GM21390 (cell line): ENCODE results near the gene LYPD6B.

Experiments
- ATAC-seq: cut with Tn5 transposase; IDR thresholded peaks from one replicate; pipeline ENCODE4 v1.9.1; 2021; ENCODE audit not compliant: unreplicated experiment

LYPD6B gene

GRCh38 chr2:149104221-149104620 is 65.7 kb downstream of the LYPD6B start:
- no peak for ATAC-seq

- no peak for ATAC-seq
Measured at GRCh38 chr2:149112068-149112467, 73.6 kb downstream of the LYPD6B start.

GRCh38 chr2:149112713-149113112 is 74.2 kb downstream of the LYPD6B start:
- no peak for ATAC-seq

- no peak for ATAC-seq
Measured at GRCh38 chr2:149115781-149116180, 77.3 kb downstream of the LYPD6B start.

- no peak for ATAC-seq
Measured at GRCh38 chr2:149119368-149119767, 80.9 kb downstream of the LYPD6B start.

- no peak for ATAC-seq
Measured at GRCh38 chr2:149122516-149122915, 84.0 kb downstream of the LYPD6B start.

- no peak for ATAC-seq
Measured at GRCh38 chr2:149125031-149125725, 86.7 kb downstream of the LYPD6B start.

GRCh38 chr2:149129433-149129832 is 90.9 kb downstream of the LYPD6B start:
- ATAC-seq, result no peak

- no peak for ATAC-seq
Measured at GRCh38 chr2:149132339-149132738, 93.8 kb downstream of the LYPD6B start.

- no peak for ATAC-seq
Measured at GRCh38 chr2:149132901-149133300, 94.4 kb downstream of the LYPD6B start.

- no peak for ATAC-seq
Measured at GRCh38 chr2:149134335-149134923, 95.9 kb downstream of the LYPD6B start.

- no peak for ATAC-seq
Measured at GRCh38 chr2:149136111-149136510, 97.6 kb downstream of the LYPD6B start.

- no peak for ATAC-seq
Measured at GRCh38 chr2:149141046-149141445, 102.5 kb downstream of the LYPD6B start.

- no peak for ATAC-seq
Measured at GRCh38 chr2:149143734-149144133, 105.2 kb downstream of the LYPD6B start.

- no peak for ATAC-seq
Measured at GRCh38 chr2:149145314-149146295, 107.1 kb downstream of the LYPD6B start.

GRCh38 chr2:149146876-149147275 is 108.4 kb downstream of the LYPD6B start:
- no peak for ATAC-seq

GRCh38 chr2:149148194-149149006 is 109.9 kb downstream of the LYPD6B start:
- ATAC-seq, result no peak

- no peak for ATAC-seq
Measured at GRCh38 chr2:149149007-149149297, 110.5 kb downstream of the LYPD6B start.

- no peak for ATAC-seq
Measured at GRCh38 chr2:149152469-149152953, 114.0 kb downstream of the LYPD6B start.

GRCh38 chr2:149155196-149155969 is 116.9 kb downstream of the LYPD6B start:
- ATAC-seq, result no peak
